Stimulated activated CD8-positive, alpha-beta memory T cell treated with anti-CD3 and anti-CD28 coated beads, Interleukin-12 subunit alpha, Interleukin-12 subunit beta, amount 100 ng/mL, for 4 hours (primary cell): Measurements from ENCODE around the gene IBA57.
"Not testable (repeated sequence)": the region's sequence is repeated elsewhere in the genome, so short reads cannot be mapped to it uniquely, and the experiment has no call there.

Experiments
- DNase-seq: peaks from one replicate; pipeline ENCODE4 v3.0.0-alpha.2; 2020; ENCODE audit warnings: low read depth

IBA57 gene

GRCh38 chr1:228226956-228227791 lies 61.6 kb downstream of the IBA57 start:
- DNase-seq, result no peak

- DNase-seq, result not testable (repeated sequence)
Measured at GRCh38 chr1:228228147-228228546, 62.5 kb downstream of the IBA57 start.

GRCh38 chr1:228228601-228229074 lies 63.0 kb downstream of the IBA57 start:
- DNase-seq, result no peak

GRCh38 chr1:228231189-228231588 lies 65.6 kb downstream of the IBA57 start:
- DNase-seq, result no peak
